PC-3 (cell line): ENCODE measurements around the gene FAS. TPM values are rescaled to one million over a fixed set of nuclear protein-coding genes. Genes with fewer than 3 reads are reported as not detected.

Source experiments
- ATAC-seq: fragments of 200-7000 bp; cut with Tn5 transposase; 2 replicates; pipeline ENCODE4 v1.9.1; 2020; ENCODE audit warnings: mild to moderate bottlenecking, moderate library complexity
- BruUV-seq: library from RNA; stranded (reverse); fragments of 400-500 nt; replicated peaks from 2 replicates; lab custom pipeline; 2021; lab: Mats Ljungman, UMichigan
- CTCF ChIA-PET: fragments of 300-600 bp; sonication (Branson Sonifier 250); formaldehyde crosslinking; loops from one replicate; lab custom pipeline; 2022; ENCODE audit warnings: antibody characterized with exemption; lab: Charles Lee
- POLR2A ChIA-PET: fragments of 300-600 bp; sonication (Branson Sonifier 250); formaldehyde crosslinking; loops from one replicate; lab custom pipeline; 2022; ENCODE audit warnings: antibody characterized with exemption; ENCODE audit not compliant: unreplicated experiment; lab: Charles Lee
- DNase-seq: peaks from one replicate; pipeline ENCODE4 v3.0.0-alpha.2; 2015
- H2AFZ ChIP-seq: fragments of 300-600 bp; sonication (generic); 2 replicates; pipeline ENCODE4 v1.6.0; 2016; ENCODE audit warnings: antibody characterized with exemption, low read length
- H3F3A ChIP-seq: fragments of 300-600 bp; sonication (generic); one replicate; pipeline ENCODE4 v1.6.0; 2017; ENCODE audit warnings: antibody characterized with exemption, low read length, control low read depth, mild to moderate bottlenecking; ENCODE audit not compliant: unreplicated experiment
- H3K27ac ChIP-seq: fragments of 300-600 bp; sonication (generic); 2 replicates; pipeline ENCODE4 v1.5.1; 2016; ENCODE audit warnings: mild to moderate bottlenecking, low read length
- H3K27me3 ChIP-seq: fragments of 300-600 bp; sonication (generic); 2 replicates; pipeline ENCODE4 v1.6.1; 2016; ENCODE audit warnings: low read length, mixed read lengths
- H3K36me3 ChIP-seq: fragments of 300-600 bp; sonication (generic); 2 replicates; pipeline ENCODE4 v1.6.1; 2016; ENCODE audit warnings: low read depth, mixed run types, low read length, mixed read lengths
- H3K4me1 ChIP-seq: fragments of 300-600 bp; sonication (generic); 2 replicates; pipeline ENCODE4 v1.5.1; 2016; ENCODE audit warnings: low read length; ENCODE audit not compliant: insufficient read depth
- H3K4me2 ChIP-seq: fragments of 300-600 bp; sonication (generic); 2 replicates; pipeline ENCODE4 v1.6.0; 2016; ENCODE audit warnings: low read length
- H3K4me3 ChIP-seq: fragments of 300-600 bp; sonication (generic); 2 replicates; pipeline ENCODE4 v1.5.1; 2016; ENCODE audit warnings: mild to moderate bottlenecking, low read length, mixed read lengths
- H3K79me2 ChIP-seq: fragments of 300-600 bp; sonication (generic); 2 replicates; pipeline ENCODE4 v1.6.1; 2017; ENCODE audit warnings: low read length, mixed read lengths
- H3K9ac ChIP-seq: fragments of 300-600 bp; sonication (generic); 2 replicates; pipeline ENCODE4 v1.6.0; 2016; ENCODE audit warnings: mild to moderate bottlenecking, low read length
- H3K9me2 ChIP-seq: fragments of 300-600 bp; sonication (generic); replicated peaks from 2 replicates; pipeline ENCODE4 v1.6.1; 2016; ENCODE audit warnings: mixed run types, low read length, mixed read lengths
- H3K9me3 ChIP-seq: fragments of 300-600 bp; sonication (generic); 2 replicates; pipeline ENCODE4 v1.6.1; 2016; ENCODE audit warnings: low read length, mixed read lengths
- H4K20me1 ChIP-seq: fragments of 300-600 bp; sonication (generic); 2 replicates; pipeline ENCODE4 v1.6.1; 2016; ENCODE audit warnings: low read length, mixed read lengths
- CTCF ChIP-seq: fragments of 300-600 bp; sonication (generic); conservative IDR thresholded peaks from 2 replicates; pipeline ENCODE4 v1.5.1; 2017; ENCODE audit warnings: antibody characterized with exemption, low read depth, mild to moderate bottlenecking, low read length
- EZH2 ChIP-seq: fragments of 300-600 bp; sonication (generic); IDR thresholded peaks from one replicate; pipeline ENCODE4 v1.6.1; 2017; ENCODE audit warnings: antibody characterized with exemption, mild to moderate bottlenecking, low read length; ENCODE audit not compliant: unreplicated experiment
- EZH2phosphoT487 ChIP-seq: fragments of 300-600 bp; sonication (generic); IDR thresholded peaks from 2 replicates; pipeline ENCODE4 v1.6.1; 2018; ENCODE audit warnings: mild to moderate bottlenecking, antibody characterized with exemption, low read length, borderline replicate concordance
- intact Hi-C: fragments of 100-400 bp; cut with micrococcal nuclease; formaldehyde crosslinking; loops from 2 replicates; pipeline ENCODE4 v1.9.0; 2023
- total RNA-seq: library from RNA; depleted of rRNA; stranded (reverse); fragments of >200 nt; gene quantifications from 2 replicates; pipeline ENCODE4 v1.2.3, GENCODE V29; 2014

The FAS gene
- total RNA-seq, 1 experiment from 2014 or later: 4.8 TPM

DNA sequence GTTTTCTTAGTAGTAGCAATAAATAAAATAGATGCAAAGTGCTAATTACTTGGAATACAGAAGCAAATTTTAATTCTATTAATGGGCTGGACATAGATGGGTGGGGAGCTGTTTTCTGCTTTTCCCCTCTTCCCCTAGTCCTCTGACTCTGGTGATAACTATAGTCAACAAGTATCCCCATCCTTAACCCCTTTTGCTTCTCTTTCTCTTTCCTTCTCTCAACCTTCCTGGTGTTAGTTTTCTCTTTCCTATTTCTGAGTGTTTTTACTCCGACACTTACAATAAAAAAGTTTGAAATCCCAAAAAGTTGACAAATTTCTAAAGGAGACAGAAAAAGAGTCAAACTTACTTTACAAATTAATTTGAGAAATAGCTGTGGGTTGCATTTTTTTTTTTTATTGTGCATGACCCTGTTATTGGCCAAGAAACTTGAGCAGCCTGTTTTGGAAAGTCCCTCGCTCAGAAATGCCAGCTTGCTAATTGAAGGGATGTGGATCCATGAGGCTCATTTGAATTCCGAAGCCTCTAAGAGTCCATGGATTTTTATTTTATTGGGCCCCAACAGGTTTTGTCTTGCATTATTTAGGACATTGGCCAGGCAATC is 2.4 kb downstream of the FAS start:
- Histone ChIP-seq H2AFZ (no peak overlapping the region), H3K9me3 (no peaks in the 10 kb centered on the region), H3K27ac (no peak overlapping the region), H3K9ac (no peak overlapping the region), H3K4me1 (peaks cover 28% of the 10 kb centered on the region), H3K4me3 (peak overlapping the region; percentile 41), H3K79me2 (0 out of 2 replicates have a peak, but pooled peaks cover 3% of the 10 kb centered on the region), H3K4me2 (peak overlapping the region; percentile 76), H3K36me3 (no peaks in the 10 kb centered on the region), H3K9me2 (no peaks in the 10 kb centered on the region), H4K20me1 (no peaks in the 10 kb centered on the region), H3F3A (no peaks in the 10 kb centered on the region), H3K27me3 (no peaks in the 10 kb centered on the region)
- DNase-seq (peak; percentile 31), ATAC-seq (no peak)
- ChIA-PET CTCF (interaction anchor here (0.7 kb wide), 1 partner anchor 60 kb away, joined by 3 read pairs; no protein-coding TSS in a partner anchor), POLR2A (no interaction called here)
- intact Hi-C loops: loop anchor here (5.0 kb wide), 1 partner anchor 111 kb away; the partner anchor contains the start of gene STAMBPL1
- no TSS peak for BruUV-seq
- no peak for TF ChIP-seq EZH2phosphoT487
- TF ChIP-seq CTCF: no peak
- TF ChIP-seq EZH2: no peak

DNA sequence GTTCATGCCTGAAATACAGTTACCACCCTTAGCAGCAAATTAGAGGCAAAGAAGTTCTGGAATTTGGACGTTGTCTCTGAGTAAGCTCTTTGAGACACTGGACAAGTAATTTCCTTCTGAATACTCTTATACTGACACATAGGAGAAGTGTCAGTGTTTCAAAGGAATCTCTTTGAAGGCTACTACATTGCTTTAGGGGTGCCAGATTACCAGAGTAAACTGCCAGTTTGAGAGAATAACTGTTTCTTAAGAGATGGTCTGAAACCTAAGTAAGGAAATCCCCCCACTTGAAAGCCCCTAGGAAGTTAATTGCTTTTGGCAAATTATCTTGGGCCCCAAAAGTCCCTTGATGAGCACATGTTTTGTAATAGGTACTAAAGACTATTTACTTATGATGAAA is 3.4 kb downstream of the FAS start:
- DNase-seq: no peak
- Histone ChIP-seq H3K4me2 (no peak overlapping the region), H3K9ac (no peak overlapping the region)

More for the DNA sequence above, 3.4 kb downstream of the FAS start:
- Histone ChIP-seq H3K9me3 (no peaks in the 10 kb centered on the region), H4K20me1 (no peaks in the 10 kb centered on the region), H3K79me2 (0 out of 2 replicates have a peak, but pooled peaks cover 3% of the 10 kb centered on the region), H3K9me2 (no peaks in the 10 kb centered on the region), H3K27ac (no peak overlapping the region), H3K27me3 (no peaks in the 10 kb centered on the region), H3K4me3 (no peak overlapping the region), H3F3A (no peaks in the 10 kb centered on the region), H3K36me3 (no peaks in the 10 kb centered on the region), H3K4me1 (peaks cover 28% of the 10 kb centered on the region), H2AFZ (no peak overlapping the region)
- ChIA-PET POLR2A (no interaction called here), CTCF (interaction anchor here (0.6 kb wide), 1 partner anchor 1055 kb away, joined by 3 read pairs; no protein-coding TSS in a partner anchor)
- TF ChIP-seq CTCF (no peak), EZH2 (no peak), EZH2phosphoT487 (no peak)
- BruUV-seq: no TSS peak
- intact Hi-C loops: loop anchor here (5.0 kb wide), 1 partner anchor 112 kb away; the partner anchor contains the start of gene STAMBPL1
- ATAC-seq: no peak
